ENCODE data around the gene CCDC92.

CCDC92 gene

DNA sequence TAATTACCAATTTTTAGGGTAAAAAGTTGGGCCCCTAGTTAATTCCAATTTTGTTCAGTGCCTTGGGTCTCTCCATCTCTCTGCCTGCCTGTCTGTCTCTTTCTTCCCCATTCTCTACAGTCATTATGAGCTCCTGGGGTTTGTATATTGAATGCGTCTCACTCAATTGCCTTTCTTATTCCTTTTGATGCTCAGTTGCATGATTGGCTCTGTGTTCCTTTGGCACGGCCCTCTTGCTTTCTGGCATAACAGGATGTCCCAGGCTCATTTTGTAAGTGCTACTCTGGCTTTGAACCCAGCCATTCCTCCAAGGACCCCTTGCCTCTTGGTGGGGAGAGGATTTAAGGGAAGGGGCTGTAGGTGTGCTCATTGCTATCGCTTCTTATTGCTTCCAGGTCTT lies 36.0 kb upstream of the CCDC92 start:
- no peaks in the 10 kb centered on the region for H3K9me3 ChIP-seq (replicated peaks; ENCODE audit: insufficient read depth, low read length)
- peaks cover 16% of the 10 kb centered on the region for H3K79me2 ChIP-seq (ENCODE audit: low read length)
- H3K36me3 ChIP-seq (replicated peaks; ENCODE audit: insufficient read depth, low read length), result no peaks in the 10 kb centered on the region
- H4K20me1 ChIP-seq (ENCODE audit: insufficient read depth, low read length), result no peaks in the 10 kb centered on the region
- H3K4me2 ChIP-seq (ENCODE audit: low read depth, low read length), result no peak overlapping the region
- no peaks in the 10 kb centered on the region for H3K27me3 ChIP-seq (replicated peaks; ENCODE audit: insufficient read depth, low read length)
- H3K9ac ChIP-seq (ENCODE audit: low read length), result no peak overlapping the region
- no peak for DNase-seq
- TF ChIP-seq, protein P1, sequence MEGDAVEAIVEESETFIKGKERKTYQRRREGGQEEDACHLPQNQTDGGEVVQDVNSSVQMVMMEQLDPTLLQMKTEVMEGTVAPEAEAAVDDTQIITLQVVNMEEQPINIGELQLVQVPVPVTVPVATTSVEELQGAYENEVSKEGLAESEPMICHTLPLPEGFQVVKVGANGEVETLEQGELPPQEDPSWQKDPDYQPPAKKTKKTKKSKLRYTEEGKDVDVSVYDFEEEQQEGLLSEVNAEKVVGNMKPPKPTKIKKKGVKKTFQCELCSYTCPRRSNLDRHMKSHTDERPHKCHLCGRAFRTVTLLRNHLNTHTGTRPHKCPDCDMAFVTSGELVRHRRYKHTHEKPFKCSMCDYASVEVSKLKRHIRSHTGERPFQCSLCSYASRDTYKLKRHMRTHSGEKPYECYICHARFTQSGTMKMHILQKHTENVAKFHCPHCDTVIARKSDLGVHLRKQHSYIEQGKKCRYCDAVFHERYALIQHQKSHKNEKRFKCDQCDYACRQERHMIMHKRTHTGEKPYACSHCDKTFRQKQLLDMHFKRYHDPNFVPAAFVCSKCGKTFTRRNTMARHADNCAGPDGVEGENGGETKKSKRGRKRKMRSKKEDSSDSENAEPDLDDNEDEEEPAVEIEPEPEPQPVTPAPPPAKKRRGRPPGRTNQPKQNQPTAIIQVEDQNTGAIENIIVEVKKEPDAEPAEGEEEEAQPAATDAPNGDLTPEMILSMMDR (IDR thresholded peaks at IDR 0.05; ENCODE audit: low read length), result no peak
- TF ChIP-seq EZH2phosphoT487 (IDR thresholded peaks at IDR 0.05; ENCODE audit: low read length) (no peak), EZH2 (optimal IDR thresholded peaks at IDR 0.05; ENCODE audit: low read depth, low read length) (no peak)
- H2AFZ ChIP-seq (ENCODE audit: low read length), result no peak overlapping the region
- peaks cover 16% of the 10 kb centered on the region for H3K4me1 ChIP-seq (ENCODE audit: low read length)
- H3F3A ChIP-seq (ENCODE audit: insufficient read depth, low read length), result peaks cover 11% of the 10 kb centered on the region
- H3K27ac ChIP-seq (ENCODE audit: low read length), result no peak overlapping the region
- H3K4me3 ChIP-seq (ENCODE audit: low read length), result no peak overlapping the region
- no peaks in the 10 kb centered on the region for H3K9me2 ChIP-seq (replicated peaks; ENCODE audit: insufficient read depth, low read length)

DNA sequence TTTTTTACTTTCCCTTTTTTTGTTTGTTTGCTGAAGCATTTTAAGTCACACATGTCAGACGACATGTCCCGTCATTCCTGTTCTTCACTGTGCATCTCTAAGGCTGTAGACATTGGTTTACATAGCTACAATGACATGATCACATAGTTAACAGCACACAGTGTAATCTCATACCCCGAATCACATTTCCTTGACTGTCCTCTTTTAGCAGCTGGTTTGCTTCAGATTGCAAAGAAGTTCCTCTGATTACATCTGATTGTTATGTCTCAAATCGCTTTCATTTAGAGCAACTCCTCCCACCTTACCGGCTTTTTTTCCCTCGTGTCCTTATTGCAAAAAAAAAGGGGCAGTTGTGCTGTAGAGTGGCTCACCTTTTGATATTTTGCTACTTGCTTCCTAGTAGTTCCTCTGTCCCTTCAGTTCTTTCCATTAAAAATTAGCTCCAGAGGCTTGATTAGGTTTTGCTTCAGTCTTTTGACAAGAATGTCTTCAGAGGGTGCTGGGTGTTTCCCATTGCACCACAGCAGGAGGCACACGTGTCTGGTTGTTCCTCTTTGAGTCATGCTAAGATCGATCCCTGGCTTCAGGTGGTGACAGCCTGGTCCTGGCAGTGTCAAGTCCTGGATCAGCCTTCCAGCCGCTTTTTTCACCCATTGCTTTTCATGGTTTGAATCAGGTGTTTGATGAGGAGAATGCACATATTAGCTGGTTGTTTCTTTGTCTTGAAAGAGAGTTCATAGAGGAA lies 35.4 kb upstream of the CCDC92 start:
- H3K9me3 ChIP-seq (replicated peaks; ENCODE audit: insufficient read depth, low read length), result no peaks in the 10 kb centered on the region
- no peaks in the 10 kb centered on the region for H3K36me3 ChIP-seq (replicated peaks; ENCODE audit: insufficient read depth, low read length)

GRCh38 chr12:124006846-124007713 lies 34.4 kb upstream of the CCDC92 start:
- H3K9me3 ChIP-seq (replicated peaks; ENCODE audit: insufficient read depth, low read length), result no peaks in the 10 kb centered on the region
- H3K4me2 ChIP-seq (ENCODE audit: low read depth, low read length), result peak overlapping the region; percentile 63; the same call in 1 of the 2 replicates
- no peaks in the 10 kb centered on the region for H3K9me2 ChIP-seq (replicated peaks; ENCODE audit: insufficient read depth, low read length)
- H3K4me1 ChIP-seq (ENCODE audit: low read length), result peaks cover 16% of the 10 kb centered on the region
- peaks cover 11% of the 10 kb centered on the region for H3F3A ChIP-seq (ENCODE audit: insufficient read depth, low read length)
- no peaks in the 10 kb centered on the region for H4K20me1 ChIP-seq (ENCODE audit: insufficient read depth, low read length)
- no peaks in the 10 kb centered on the region for H3K27me3 ChIP-seq (replicated peaks; ENCODE audit: insufficient read depth, low read length)
- no peaks in the 10 kb centered on the region for H3K36me3 ChIP-seq (replicated peaks; ENCODE audit: insufficient read depth, low read length)
- DNase-seq, result no peak
- H3K79me2 ChIP-seq (ENCODE audit: low read length), result peaks cover 16% of the 10 kb centered on the region
- TF ChIP-seq EZH2phosphoT487 (IDR thresholded peaks at IDR 0.05; ENCODE audit: low read length) (no peak), EZH2 (optimal IDR thresholded peaks at IDR 0.05; ENCODE audit: low read depth, low read length) (no peak)
- TF ChIP-seq, protein P1 (IDR thresholded peaks at IDR 0.05; ENCODE audit: low read length), result no peak
- H3K9ac ChIP-seq (ENCODE audit: low read length), result peak overlapping the region; percentile 18; the same call in 1 of the 2 replicates
- H3K4me3 ChIP-seq (ENCODE audit: low read length), result peak overlapping the region; percentile 41; the same call in 1 of the 2 replicates
- H2AFZ ChIP-seq (ENCODE audit: low read length), result no peak overlapping the region
- H3K27ac ChIP-seq (ENCODE audit: low read length), result peak overlapping the region; percentile 87

More for the DNA sequence above, 35.4 kb upstream of the CCDC92 start:
- Histone ChIP-seq H3K9me2 (replicated peaks; ENCODE audit: insufficient read depth, low read length) (no peaks in the 10 kb centered on the region), H3K9ac (ENCODE audit: low read length) (no peak overlapping the region), H4K20me1 (ENCODE audit: insufficient read depth, low read length) (no peaks in the 10 kb centered on the region), H3K4me1 (ENCODE audit: low read length) (peaks cover 16% of the 10 kb centered on the region), H2AFZ (ENCODE audit: low read length) (no peak overlapping the region), H3F3A (ENCODE audit: insufficient read depth, low read length) (peaks cover 11% of the 10 kb centered on the region), H3K27ac (ENCODE audit: low read length) (no peak overlapping the region), H3K27me3 (replicated peaks; ENCODE audit: insufficient read depth, low read length) (no peaks in the 10 kb centered on the region), H3K4me2 (ENCODE audit: low read depth, low read length) (no peak overlapping the region), H3K79me2 (ENCODE audit: low read length) (peaks cover 16% of the 10 kb centered on the region), H3K4me3 (ENCODE audit: low read length) (no peak overlapping the region)
- TF ChIP-seq EZH2 (optimal IDR thresholded peaks at IDR 0.05; ENCODE audit: low read depth, low read length), result no peak
- TF ChIP-seq, protein P1 (IDR thresholded peaks at IDR 0.05; ENCODE audit: low read length), result no peak
- no peak for TF ChIP-seq EZH2phosphoT487 (IDR thresholded peaks at IDR 0.05; ENCODE audit: low read length)
- no peak for DNase-seq
